Measurements from ENCODE around the gene CFD. TPM values are rescaled to one million over a fixed set of nuclear protein-coding genes. Genes with fewer than 3 reads are reported as not detected.

CFD gene
- total and polyA plus RNA-seq, 10 of the 15 experiments (the other 5 are each of a cell fraction or from before 2014, with no cell fraction given): 0.05 to 1.1 (median 0.38) TPM; not detected in 4

- TF ChIP-seq ZBTB4 (CRISPR knock-in tag; IDR thresholded peaks at IDR 0.05) (no peak), EZH2 (IDR thresholded peaks at IDR 0.05; ENCODE audit: borderline replicate concordance, control insufficient read depth, low read depth, low read length) (no peak), TCF7 (IDR thresholded peaks at IDR 0.05; ENCODE audit: borderline replicate concordance) (no peak), LARP7 (IDR thresholded peaks at IDR 0.05) (no peak), RCOR1 (conservative IDR thresholded peaks at IDR 0.05; ENCODE audit: low read depth, low read length) (no peak), IKZF2 (IDR thresholded peaks at IDR 0.05) (no peak), HCFC1 (IDR thresholded peaks at IDR 0.05; ENCODE audit: low read length) (no peak)
- TF ChIP-seq, protein P1, sequence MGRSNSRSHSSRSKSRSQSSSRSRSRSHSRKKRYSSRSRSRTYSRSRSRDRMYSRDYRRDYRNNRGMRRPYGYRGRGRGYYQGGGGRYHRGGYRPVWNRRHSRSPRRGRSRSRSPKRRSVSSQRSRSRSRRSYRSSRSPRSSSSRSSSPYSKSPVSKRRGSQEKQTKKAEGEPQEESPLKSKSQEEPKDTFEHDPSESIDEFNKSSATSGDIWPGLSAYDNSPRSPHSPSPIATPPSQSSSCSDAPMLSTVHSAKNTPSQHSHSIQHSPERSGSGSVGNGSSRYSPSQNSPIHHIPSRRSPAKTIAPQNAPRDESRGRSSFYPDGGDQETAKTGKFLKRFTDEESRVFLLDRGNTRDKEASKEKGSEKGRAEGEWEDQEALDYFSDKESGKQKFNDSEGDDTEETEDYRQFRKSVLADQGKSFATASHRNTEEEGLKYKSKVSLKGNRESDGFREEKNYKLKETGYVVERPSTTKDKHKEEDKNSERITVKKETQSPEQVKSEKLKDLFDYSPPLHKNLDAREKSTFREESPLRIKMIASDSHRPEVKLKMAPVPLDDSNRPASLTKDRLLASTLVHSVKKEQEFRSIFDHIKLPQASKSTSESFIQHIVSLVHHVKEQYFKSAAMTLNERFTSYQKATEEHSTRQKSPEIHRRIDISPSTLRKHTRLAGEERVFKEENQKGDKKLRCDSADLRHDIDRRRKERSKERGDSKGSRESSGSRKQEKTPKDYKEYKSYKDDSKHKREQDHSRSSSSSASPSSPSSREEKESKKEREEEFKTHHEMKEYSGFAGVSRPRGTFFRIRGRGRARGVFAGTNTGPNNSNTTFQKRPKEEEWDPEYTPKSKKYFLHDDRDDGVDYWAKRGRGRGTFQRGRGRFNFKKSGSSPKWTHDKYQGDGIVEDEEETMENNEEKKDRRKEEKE (IDR thresholded peaks at IDR 0.05): no peak
Observed at GRCh38 chr19:870314-870713, 10.8 kb downstream of the CFD start (continued).
